Activated T-helper 17 cell treated with anti-CD3 and anti-CD28 coated beads, Interleukin-2, amount 50 U/mL, for 72 hours (primary cell): ENCODE results near the gene SAMSN1. TPM values are rescaled to one million over a fixed set of nuclear protein-coding genes. Genes with fewer than 3 reads are reported as not detected.

Source experiments
- total RNA-seq, 2 donors: library from RNA; stranded (reverse); gene quantifications; one replicate each; pipeline ENCODE4 v1.2.3, GENCODE V29; 2022

Gene SAMSN1
- total RNA-seq, 2 donors from 2014 or later, result 76.9 to 93.3 TPM

Other genes starting within 250 kb of the SAMSN1 start
- 10 to 100 TPM; 33.7 to 34.6 TPM for gene HSPA13, start 163.2 kb downstream of the SAMSN1 start, total RNA-seq